Mammary epithelial cell (primary cell): Measurements from ENCODE around the gene BLOC1S4.

Source experiments
- CTCF ChIP-seq, 2 donors: IDR thresholded peaks in 1 of 2; conservative IDR thresholded peaks in 1 of 2; 2 replicates each; pipeline ENCODE4 v1.5.1; 2011 to 2012; ENCODE audit warnings: inconsistent platforms in 2 of 2, low read length in 2 of 2, mild to moderate bottlenecking in 2 of 2, control low read depth in 1 of 2, low read depth in 1 of 2; ENCODE audit not compliant: insufficient read depth in 1 of 2; ENCODE audit errors: extremely low read depth in 1 of 2
- EZH2 ChIP-seq: IDR thresholded peaks from 2 replicates; pipeline ENCODE4 v1.6.1; 2012; ENCODE audit warnings: low read length, inconsistent platforms, borderline replicate concordance

- TF ChIP-seq CTCF (conservative IDR thresholded peaks at IDR 0.05 in 1 of 2, IDR thresholded peaks at IDR 0.05 in 1 of 2; ENCODE audit: extremely low read depth in 1 of 2, insufficient read depth in 1 of 2, low read depth in 1 of 2, low read length in 2 of 2) (no peak), EZH2 (no peak)
Observed at GRCh38 chr4:6747294-6748051, 31.5 kb downstream of the BLOC1S4 start.
